Natural killer cell (primary cell): ENCODE measurements around the gene VAMP4. TPM values are rescaled to one million over a fixed set of nuclear protein-coding genes. Genes with fewer than 3 reads are reported as not detected.
A peak's percentile ranks its signal among the peaks of the same experiment; 100 is the strongest.

ENCODE experiments used
- ATAC-seq, 3 donors: fragments of 150-1000 bp in 2 of 3; fragments of 200-7000 bp in 1 of 3; cut with Tn5 transposase; 1 replicate in 1 of 3; 2 replicates in 2 of 3; pipeline ENCODE4 v1.10.0; 2021; ENCODE audit warnings: mild to moderate bottlenecking in 2 of 3, moderate library complexity in 2 of 3
- DNase-seq, 2 donors: peaks; one replicate each; pipeline versions ENCODE4 v3.0.0 to v3.0.0-alpha.2; 2013 to 2021; ENCODE audit warnings: mixed read lengths in 1 of 2
- H3K27ac ChIP-seq: one replicate; pipeline ENCODE4 v1.5.1; 2013; ENCODE audit warnings: mild to moderate bottlenecking, low read length
- H3K27me3 ChIP-seq: one replicate; pipeline ENCODE4 v1.6.1; 2013; ENCODE audit warnings: low read length; ENCODE audit not compliant: control insufficient read depth, insufficient read depth
- H3K36me3 ChIP-seq: one replicate; pipeline ENCODE4 v1.6.1; 2013; ENCODE audit warnings: low read length; ENCODE audit not compliant: control insufficient read depth, insufficient read depth
- H3K4me1 ChIP-seq: one replicate; pipeline ENCODE4 v1.6.1; 2013; ENCODE audit warnings: low read length; ENCODE audit not compliant: control insufficient read depth, insufficient read depth
- H3K4me3 ChIP-seq: one replicate; pipeline ENCODE4 v1.5.1; 2013; ENCODE audit warnings: low read length
- H3K9me3 ChIP-seq: one replicate; pipeline ENCODE4 v1.6.1; 2013; ENCODE audit warnings: low read length; ENCODE audit not compliant: control insufficient read depth, insufficient read depth
- H3K27ac Mint-ChIP-seq, 2 donors: one replicate each; pipeline ENCODE4 v1.8.0; 2022; ENCODE audit warnings: mild to moderate bottlenecking in 2 of 2, mixed read lengths in 2 of 2, moderate library complexity in 1 of 2
- H3K27me3 Mint-ChIP-seq, 2 donors: one replicate each; pipeline ENCODE4 v1.8.0; 2022; ENCODE audit warnings: low read depth in 2 of 2, mixed read lengths in 2 of 2
- H3K36me3 Mint-ChIP-seq: one replicate; pipeline ENCODE4 v1.8.0; 2022; ENCODE audit warnings: mixed read lengths
- H3K4me1 Mint-ChIP-seq, 2 donors: one replicate each; pipeline ENCODE4 v1.8.0; 2022; ENCODE audit warnings: mixed read lengths in 2 of 2
- H3K4me3 Mint-ChIP-seq: one replicate; pipeline ENCODE4 v1.8.0; 2022; ENCODE audit warnings: mild to moderate bottlenecking, moderate library complexity, mixed read lengths
- H3K9me3 Mint-ChIP-seq, 2 donors: one replicate each; pipeline ENCODE4 v1.8.0; 2022; ENCODE audit warnings: mixed read lengths in 2 of 2
- WGBS: methylation state at CpG from one replicate; pipeline ENCODE4 v1.1.7; 2013; ENCODE audit warnings: missing lambda C conversion rate; ENCODE audit not compliant: insufficient coverage; 5-methylcytosine and 5-hydroxymethylcytosine counted together
- intact Hi-C: fragments of 100-400 bp; cut with micrococcal nuclease; formaldehyde crosslinking; loops from one replicate; pipeline ENCODE4 v1.14.2; 2022
- total RNA-seq, 4 donors: library from RNA; stranded (reverse); fragments of 120-200 nt in 1 of 4; gene quantifications; one replicate each; pipeline versions ENCODE4 v1.2.3 to v1.2.4, GENCODE V29; 2013 to 2022
- TF ChIP-seq, protein P1 (sequence below): fragments of 200-600 bp; IDR thresholded peaks from one replicate; pipeline ENCODE4 v1.8.0; 2022; ENCODE audit warnings: antibody characterized with exemption

Gene VAMP4
- total RNA-seq, 3 donors from 2014 or later (not counting 1 experiment from before 2014, with no cell fraction given) = 17.5 to 24.2 (median 20.7) TPM

DNA sequence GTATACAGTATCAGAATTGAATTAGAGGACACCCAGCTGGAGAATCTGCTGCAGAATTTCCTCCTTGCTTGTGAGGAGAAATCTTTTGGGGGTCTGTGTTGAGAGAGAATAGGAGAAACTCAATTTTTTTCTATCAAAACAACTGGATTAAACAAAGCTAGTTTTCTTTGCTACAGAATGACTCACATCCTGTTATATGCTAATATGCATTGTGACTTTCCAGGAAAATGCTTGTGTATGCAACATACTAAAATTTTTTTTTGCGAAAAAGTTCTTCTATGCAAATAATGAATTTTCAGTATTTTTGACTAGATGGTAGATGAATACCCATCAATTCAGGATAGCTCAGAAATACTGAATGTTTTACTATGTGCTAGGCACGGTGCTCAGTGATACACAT lies 2.2 kb downstream of the VAMP4 start:
- no peak overlapping the region for H3K27ac ChIP-seq

DNA sequence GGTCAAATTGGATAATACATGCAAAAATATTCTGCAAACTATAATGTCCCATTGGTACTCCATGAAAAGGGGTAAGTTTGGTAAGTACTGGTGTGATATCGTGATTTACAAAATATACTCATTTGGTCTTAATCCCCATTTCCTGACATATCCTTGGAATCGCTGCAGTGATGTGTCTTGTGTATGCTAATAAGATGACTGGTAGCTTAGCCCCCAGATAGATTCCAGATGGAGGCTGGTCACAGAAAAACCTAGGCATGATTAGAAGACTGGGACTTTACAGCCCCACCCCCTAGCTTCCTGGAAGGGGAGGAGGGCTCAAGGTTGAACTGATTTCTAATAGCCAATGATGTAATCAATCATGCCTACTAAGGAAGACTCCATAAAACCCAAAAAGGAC lies 3.0 kb downstream of the VAMP4 start:
- DNase-seq (no peak), ATAC-seq (no peak)
- 100% methylated on average over 1 of the region's 2 CpGs for WGBS
- H3K27me3 Mint-ChIP-seq = no peaks in the 10 kb centered on the region
- peaks cover 7% of the 10 kb centered on the region for H3K36me3 Mint-ChIP-seq
- Histone ChIP-seq H3K4me1 (peaks cover 8% of the 10 kb centered on the region), H3K27me3 (no peaks in the 10 kb centered on the region), H3K27ac (no peak overlapping the region), H3K4me3 (no peak overlapping the region), H3K36me3 (peaks cover 23% of the 10 kb centered on the region), H3K9me3 (no peaks in the 10 kb centered on the region)
- no peaks in the 10 kb centered on the region for H3K9me3 Mint-ChIP-seq
- peak overlapping the region; percentile 96 to 100 for H3K27ac Mint-ChIP-seq
- peaks cover 60 to 65% of the 10 kb centered on the region in 2 donors for H3K4me1 Mint-ChIP-seq
- intact Hi-C loops = no loop called here
- TF ChIP-seq, protein P1, sequence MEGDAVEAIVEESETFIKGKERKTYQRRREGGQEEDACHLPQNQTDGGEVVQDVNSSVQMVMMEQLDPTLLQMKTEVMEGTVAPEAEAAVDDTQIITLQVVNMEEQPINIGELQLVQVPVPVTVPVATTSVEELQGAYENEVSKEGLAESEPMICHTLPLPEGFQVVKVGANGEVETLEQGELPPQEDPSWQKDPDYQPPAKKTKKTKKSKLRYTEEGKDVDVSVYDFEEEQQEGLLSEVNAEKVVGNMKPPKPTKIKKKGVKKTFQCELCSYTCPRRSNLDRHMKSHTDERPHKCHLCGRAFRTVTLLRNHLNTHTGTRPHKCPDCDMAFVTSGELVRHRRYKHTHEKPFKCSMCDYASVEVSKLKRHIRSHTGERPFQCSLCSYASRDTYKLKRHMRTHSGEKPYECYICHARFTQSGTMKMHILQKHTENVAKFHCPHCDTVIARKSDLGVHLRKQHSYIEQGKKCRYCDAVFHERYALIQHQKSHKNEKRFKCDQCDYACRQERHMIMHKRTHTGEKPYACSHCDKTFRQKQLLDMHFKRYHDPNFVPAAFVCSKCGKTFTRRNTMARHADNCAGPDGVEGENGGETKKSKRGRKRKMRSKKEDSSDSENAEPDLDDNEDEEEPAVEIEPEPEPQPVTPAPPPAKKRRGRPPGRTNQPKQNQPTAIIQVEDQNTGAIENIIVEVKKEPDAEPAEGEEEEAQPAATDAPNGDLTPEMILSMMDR = no peak
- H3K4me3 Mint-ChIP-seq = peak overlapping the region; percentile 17

More for the DNA sequence above, 2.2 kb downstream of the VAMP4 start:
- 86% methylated on average over 1 of the region's 2 CpGs for WGBS
- Mint-ChIP-seq H3K36me3 (peaks cover 7% of the 10 kb centered on the region), H3K4me3 (peak overlapping the region; percentile 45), H3K27me3 (no peaks in the 10 kb centered on the region), H3K4me1 (peaks cover 60 to 65% of the 10 kb centered on the region in 2 donors), H3K9me3 (no peaks in the 10 kb centered on the region), H3K27ac (peak overlapping the region; percentile 96 to 100)
- H3K27me3 ChIP-seq = no peaks in the 10 kb centered on the region
- H3K4me3 ChIP-seq = no peak overlapping the region
- TF ChIP-seq, protein P1 = no peak
- intact Hi-C loops = loop anchor here (2.0 to 5.0 kb wide), 2 partner anchors 85 to 793 kb away; partner anchors contain the start of gene SUCO
- ATAC-seq (no peak), DNase-seq (no peak)
- peaks cover 23% of the 10 kb centered on the region for H3K36me3 ChIP-seq
- H3K4me1 ChIP-seq = peaks cover 8% of the 10 kb centered on the region
- H3K9me3 ChIP-seq = no peaks in the 10 kb centered on the region

DNA sequence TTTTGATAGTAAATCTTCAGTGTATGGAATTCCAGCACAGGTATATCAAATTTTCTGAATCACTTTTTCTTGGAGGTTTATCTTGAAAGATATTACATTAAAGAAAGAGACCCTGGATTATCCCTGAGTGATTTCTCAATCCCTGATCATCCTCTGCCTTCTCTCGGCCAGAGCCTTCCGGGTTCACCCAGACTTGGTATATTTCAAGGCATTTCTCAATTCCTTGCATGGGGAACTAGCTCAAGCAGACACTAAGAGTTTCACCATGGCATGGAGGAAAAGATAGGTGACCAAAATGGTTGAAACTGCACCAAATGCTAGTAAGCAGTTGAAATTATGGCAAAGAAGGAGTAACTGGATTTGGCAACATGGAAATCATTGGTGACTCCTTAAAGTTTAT lies 5.7 kb downstream of the VAMP4 start:
- Histone ChIP-seq H3K36me3 (peaks cover 26% of the 10 kb centered on the region), H3K27me3 (no peaks in the 10 kb centered on the region), H3K27ac (no peak overlapping the region), H3K4me3 (no peak overlapping the region), H3K9me3 (no peaks in the 10 kb centered on the region), H3K4me1 (no peaks in the 10 kb centered on the region)
- Mint-ChIP-seq H3K4me1 (peaks cover 40 to 44% of the 10 kb centered on the region in 2 donors), H3K4me3 (no peak overlapping the region), H3K36me3 (peaks cover 7% of the 10 kb centered on the region), H3K9me3 (no peaks in the 10 kb centered on the region), H3K27ac (no peak overlapping the region), H3K27me3 (no peaks in the 10 kb centered on the region)
- no peak for ATAC-seq
- no peak for DNase-seq
- WGBS = 93% methylated on average over 2 of the region's 2 CpGs
- TF ChIP-seq, protein P1 = no peak
- intact Hi-C loops = no loop called here

DNA sequence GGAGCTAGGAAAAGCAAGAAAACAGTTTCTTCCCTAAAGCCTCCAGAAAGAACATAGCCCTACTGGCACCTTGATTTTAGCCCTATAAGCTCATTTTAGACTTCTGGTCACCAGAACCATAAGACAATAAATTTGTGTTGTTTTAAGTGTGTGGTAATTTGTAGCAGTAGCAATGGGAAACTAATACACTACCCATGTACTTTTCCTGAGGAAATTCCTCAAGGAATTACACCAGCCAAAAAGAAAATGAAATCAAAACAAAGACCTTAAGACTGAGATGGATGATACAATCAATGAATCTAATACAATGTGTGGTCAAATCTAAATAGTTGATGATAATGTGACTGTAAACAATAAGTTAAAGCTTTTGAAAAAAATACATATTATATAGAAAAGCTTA lies 11.8 kb downstream of the VAMP4 start:
- peaks cover 16% of the 10 kb centered on the region for H3K36me3 Mint-ChIP-seq
- H3K27me3 Mint-ChIP-seq = no peaks in the 10 kb centered on the region
- H3K27ac Mint-ChIP-seq = no peak overlapping the region
- peaks cover 24 to 35% of the 10 kb centered on the region in 2 donors for H3K4me1 Mint-ChIP-seq
- Histone ChIP-seq H3K9me3 (no peaks in the 10 kb centered on the region), H3K4me3 (no peak overlapping the region), H3K36me3 (peaks cover 18% of the 10 kb centered on the region), H3K4me1 (no peaks in the 10 kb centered on the region), H3K27ac (no peak overlapping the region), H3K27me3 (no peaks in the 10 kb centered on the region)
- no peak overlapping the region for H3K4me3 Mint-ChIP-seq
- no peak for ATAC-seq
- no peak for DNase-seq
- TF ChIP-seq, protein P1 = no peak
- no peaks in the 10 kb centered on the region for H3K9me3 Mint-ChIP-seq
- intact Hi-C loops = no loop called here
